ENCODE measurements around the gene PRUNE1.

Gene PRUNE1

DNA sequence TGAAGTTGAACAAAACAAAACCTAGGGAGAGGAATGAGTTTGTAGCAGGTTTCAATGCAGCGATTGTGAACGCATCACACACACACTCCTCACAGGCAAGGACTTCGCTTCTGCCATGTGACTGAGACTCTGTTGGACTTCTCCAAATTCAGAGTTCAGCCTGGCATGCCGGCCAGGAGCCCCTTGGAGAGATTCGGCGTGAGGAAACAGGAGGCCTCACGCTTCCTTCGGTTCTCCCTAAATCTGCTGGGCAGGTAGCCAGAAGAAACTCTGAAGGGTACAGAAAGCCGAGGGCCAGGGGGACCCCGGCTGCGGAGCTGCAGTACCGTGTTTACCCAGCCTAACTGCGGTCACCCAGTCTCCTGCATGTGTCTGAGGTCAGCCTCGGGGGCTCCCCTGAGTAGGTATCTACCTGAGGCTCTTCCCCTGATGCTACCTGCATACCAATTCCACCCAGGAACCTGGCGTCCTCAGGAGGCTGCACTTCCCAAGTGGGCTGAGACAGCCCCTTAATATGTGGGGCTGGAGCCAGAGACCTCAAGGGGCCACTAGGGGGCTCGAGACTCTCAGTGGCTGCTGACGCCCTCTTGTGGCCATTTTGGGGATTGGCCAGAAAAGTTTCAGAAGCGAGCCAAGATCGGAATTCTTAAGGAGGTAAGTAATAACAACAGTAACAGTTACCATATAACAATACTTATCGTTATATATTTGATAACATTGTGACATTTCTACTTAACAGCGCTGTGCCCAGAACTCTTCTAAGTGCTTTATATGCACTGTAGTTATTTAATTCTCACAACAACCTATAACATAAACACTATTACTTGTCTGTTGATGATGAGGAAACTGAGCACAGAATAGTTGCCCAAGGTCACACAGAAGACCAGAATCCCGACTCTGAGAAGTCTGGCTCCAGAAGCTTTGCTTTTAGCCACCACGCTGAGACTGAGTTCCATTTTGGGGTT, 28.9 kb upstream of the PRUNE1 start:
- DNase-seq: peak; percentile 62

DNA sequence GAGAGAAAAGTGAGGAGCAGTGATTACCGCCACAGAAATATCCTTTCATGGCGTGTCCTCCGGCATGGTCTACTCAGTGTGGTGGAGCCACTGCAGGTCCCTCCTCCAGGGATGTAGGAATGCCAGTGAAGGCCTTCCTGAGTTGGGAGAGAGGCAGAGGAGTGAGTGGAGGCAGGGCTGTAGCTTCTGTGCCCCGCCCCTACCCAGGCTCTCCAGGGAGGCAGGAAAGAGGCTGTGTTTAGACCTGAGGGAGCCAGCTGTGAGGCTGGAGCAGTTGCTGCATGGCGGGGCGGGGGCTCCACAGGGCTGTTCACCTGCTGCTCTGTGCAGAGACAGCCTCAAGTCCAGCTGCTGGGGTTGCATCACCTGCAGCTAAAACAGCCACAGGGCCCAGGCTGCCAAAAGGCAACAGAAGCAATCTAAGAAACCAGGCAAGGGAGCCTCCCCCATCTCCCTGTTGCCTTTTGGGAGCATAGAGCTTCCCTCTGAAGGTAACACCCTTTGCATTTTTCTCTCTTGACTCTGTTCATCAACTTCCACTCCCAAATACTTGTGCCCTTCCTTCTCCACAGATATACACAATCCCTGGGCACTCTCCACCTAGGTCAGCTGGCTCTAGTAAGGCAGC, 27.0 kb upstream of the PRUNE1 start:
- DNase-seq: peak; percentile 93

DNA sequence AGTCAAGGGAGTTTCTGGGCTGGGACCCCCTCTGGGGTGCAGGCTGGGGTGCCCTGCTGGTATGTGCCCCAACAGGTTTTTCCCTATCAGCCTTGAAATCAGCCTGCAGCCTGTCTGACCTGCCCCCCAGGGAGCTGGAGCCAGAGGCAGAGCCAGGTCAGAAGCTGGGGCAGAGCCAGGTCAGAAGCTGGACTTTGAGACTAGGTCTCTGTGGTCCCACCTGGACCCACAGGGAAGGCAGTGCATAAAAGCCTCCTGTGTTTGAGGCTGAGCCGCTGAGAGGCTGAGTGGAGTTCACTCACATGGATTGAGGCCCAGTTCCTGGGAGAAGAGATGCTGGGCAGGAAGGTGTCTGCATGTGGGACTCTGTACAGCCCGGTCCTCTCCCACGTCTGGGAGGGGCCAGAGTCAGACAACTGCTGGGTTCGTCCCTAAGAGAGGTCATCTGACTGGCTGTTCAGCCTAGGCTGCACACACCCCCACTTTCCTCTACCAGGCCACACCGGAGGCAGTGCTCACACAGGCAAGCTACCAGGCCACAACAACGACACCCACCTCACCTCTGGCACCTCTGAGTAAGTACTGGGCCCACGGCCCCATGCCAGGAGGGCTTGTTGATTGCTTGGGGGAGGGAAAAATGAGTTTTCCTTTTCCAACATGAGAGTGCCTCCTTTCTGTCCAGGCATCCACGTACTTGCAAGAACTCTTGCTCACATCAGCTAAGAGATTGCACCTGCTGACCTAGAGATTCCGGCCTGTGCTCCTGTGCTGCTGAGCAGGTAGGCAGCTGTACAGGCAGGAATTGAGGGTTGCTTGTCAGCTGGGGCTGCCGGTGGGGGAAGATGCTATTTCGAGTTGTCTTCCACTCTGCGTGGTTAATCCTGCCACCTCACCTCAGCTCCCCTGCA, 26.2 kb upstream of the PRUNE1 start, which contains the start of gene ANXA9:
ANXA9 (plus strand) TSS at position 488 of the 908 bp plus-strand sequence. CDS start 814 bp downstream, outside the sequence.
- DNase-seq: peak; percentile 62

DNA sequence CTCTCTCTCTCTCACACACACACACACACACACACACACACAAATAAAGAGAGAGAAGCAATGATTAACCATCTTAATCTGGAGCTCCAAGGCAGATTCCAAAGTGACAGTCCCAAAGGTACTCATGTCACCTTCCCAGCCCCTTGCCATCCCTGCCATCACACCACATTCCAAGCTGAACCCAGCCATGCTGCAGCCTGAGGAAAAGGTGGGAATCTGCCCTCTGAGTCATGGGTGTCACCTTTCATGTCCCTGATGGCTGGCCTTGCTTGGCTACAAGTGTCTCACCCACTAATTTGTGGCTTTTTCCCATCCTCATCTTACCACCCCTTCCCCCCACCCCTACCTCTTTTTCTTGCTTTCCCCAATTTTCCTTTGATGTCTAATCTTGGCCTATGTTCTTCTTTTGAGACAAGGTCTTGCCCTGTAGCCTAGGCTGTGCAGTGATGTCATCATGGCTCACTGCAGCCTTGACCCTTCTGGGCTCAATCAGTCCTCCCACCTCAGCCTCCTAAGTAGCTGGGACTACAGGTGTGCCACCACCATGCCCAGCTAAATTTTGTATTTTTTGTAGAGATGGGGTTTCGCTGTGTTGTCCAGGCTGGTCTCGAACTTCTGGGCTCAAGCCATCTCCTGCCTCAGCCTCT, 22.9 kb upstream of the PRUNE1 start:
- no peak for DNase-seq

DNA sequence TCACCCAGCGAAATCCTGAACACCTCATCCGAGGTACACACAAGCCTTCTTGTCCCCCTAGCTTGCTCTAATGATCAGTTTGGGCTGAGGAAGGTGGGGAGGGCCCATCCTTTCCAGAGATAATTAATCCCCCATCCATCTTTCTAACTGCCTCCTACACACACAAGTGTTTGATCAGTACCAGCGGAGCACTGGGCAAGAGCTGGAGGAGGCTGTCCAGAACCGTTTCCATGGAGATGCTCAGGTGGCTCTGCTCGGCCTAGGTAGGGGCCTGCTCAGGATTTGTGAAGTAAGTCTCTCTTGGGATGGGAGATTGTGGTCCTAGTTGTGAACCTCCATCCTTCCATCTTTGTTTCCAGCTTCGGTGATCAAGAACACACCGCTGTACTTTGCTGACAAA, 20.3 kb upstream of the PRUNE1 start:
- DNase-seq: peak; percentile 87

DNA sequence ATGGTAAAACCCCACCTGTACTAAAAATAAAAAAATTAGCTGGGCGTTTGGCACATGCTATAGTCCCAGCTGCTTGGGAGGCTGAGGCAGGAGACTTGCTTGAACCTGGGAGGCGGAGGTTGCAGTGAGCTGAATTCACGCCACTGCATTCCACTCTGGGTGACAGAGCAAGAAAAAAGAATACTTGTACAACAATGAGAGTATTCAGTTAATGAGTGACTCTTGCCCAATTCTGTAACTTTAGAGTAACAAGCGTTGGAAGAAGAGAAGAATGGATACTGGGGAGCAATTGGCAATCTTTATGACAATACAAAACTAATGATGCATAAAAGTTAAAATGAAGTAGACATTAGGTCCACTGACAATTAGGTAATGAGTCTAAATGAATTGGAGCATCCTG, 15.6 kb upstream of the PRUNE1 start:
- no peak for DNase-seq

DNA sequence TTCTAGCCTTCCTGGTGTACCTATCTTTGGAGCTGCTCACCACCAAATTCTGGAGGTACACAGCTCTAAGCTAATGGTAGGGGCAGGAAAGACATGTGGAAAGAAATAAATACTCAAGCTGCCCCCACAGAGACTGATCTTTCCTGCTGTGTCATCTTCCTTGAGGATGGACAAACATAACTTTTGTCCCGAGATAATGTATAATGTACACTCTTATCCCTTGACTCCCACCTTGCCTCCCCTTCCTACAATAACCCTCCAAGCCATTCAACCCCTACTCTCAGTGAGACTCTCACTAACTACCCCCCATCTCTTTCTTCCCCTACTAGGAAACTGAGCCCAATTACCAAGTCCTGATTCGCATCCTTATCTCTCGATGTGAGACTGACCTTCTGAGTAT, 14.0 kb upstream of the PRUNE1 start:
- no peak for DNase-seq

DNA sequence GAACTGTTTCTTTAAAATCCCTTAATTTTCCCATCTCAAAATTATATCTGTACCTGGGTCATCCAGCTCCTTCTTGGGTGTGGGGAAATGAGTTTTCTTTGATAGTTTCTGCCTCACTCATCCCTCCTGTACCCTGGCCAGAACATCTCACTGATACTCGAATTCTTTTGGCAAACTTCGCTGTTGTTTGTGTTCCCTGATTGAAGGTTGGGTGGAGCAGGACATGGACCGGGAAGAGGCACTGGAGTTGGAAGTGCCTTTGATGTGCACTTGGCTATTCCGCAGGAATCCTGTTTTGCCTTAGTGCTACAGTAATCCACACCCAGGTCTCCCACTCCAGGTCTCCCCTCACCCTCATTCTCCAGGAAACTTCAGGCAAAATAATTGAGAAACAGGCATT, 12.8 kb upstream of the PRUNE1 start:
- DNase-seq: no peak

DNA sequence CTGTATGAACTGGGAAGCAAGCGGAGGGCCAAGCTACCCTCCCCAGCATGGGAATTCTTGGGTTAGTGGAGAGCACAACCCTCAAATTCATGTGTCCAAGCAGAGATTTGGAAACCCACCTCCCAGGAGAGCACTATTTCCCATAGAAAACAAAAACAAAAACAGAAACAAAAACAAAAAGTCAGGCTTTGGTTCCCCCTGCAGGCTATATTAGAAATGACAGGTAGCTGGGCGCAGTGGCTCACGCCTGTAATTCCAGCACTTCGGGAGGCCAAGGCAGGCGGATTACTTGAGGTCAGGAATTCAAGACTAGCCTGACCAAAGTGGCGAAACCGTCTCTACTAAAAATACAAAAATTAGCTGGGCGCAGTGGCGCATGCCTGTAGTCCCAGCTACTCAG, 12.4 kb upstream of the PRUNE1 start:
- DNase-seq: no peak

DNA sequence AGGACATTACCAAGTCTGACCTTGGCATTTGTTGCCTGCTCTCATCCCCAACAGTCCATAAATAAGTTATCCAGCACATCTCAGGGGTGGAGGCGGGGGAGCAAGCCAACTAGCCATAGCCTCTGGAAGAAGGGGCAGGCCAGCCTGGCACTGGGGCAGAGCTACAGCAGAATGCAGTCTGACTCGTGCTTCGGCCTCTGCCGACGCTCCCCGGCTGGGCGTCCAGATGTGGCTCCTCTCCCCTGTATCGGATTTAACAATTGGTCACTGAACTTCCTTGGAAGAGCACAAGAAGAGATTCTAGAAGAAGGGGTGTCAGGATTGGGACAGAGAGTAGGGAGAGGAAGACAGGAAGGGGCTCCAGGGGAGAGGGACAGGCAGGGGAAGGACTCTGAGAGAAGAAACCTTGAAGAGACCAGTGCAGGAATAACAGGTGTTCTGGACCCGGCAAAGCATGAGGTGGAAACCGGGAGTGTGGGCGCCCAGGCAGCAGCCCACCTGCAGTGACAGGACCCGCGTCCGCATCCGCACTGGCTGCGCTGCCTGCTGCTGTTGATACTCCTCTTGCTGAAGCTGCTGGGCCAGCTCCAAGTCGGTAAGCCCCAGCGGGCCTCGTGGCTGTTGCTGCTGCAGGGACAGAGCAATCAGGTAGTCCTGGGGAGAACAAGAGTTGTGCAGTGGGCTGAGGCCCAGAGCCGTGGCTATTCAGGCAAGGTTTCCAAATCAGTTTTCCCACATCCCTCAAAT, 10.9 kb upstream of the PRUNE1 start:
- DNase-seq: no peak

DNA sequence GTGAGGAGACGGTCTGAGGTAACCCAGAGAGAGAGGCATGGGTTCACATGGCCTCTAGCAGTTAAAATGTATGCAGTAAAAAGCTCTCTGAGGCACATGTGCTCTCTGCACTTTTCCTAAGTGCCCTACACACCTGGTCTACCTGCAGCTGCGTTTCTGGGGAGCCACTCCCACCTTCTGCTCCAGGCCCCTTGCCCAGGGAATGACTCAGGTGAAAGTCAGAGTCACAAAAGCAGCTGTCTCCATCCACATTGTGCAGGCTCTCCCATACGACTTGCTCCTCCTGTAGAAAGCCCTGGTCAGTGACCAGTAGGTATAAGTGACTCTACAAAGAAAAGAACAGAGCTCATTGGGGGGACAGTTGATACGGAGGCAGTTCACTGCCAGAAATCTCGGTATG, 10.3 kb upstream of the PRUNE1 start:
- no peak for DNase-seq

DNA sequence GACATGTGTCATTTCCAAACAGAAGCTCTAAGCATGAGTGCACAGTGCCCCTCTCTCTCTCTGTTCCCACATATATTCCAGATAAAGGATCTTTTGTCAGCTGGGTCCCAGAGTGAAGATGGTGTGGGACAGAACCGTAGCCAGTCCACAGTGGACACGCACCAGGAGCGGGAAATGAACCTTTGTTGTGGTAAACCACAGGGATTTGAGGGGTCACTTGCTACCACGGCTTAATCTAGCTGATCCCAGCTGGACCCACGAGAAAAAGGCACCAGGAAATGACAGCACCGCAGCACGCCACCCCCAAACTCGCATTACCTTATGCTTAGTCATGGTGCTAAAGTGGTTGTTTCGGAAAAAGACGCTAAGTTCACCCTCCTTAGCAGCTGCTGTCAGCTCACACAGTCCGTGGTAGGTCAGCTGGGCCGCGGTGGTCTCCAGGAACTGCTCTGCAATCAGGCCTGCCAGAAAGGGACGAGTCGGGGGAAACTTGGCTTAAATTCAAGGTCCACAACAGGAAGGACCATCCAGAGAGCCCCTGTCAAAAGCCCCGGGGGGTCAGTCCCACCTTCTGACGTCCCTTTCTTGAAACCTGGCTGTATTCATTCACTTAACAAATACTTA, 9.1 kb upstream of the PRUNE1 start:
- no peak for DNase-seq

DNA sequence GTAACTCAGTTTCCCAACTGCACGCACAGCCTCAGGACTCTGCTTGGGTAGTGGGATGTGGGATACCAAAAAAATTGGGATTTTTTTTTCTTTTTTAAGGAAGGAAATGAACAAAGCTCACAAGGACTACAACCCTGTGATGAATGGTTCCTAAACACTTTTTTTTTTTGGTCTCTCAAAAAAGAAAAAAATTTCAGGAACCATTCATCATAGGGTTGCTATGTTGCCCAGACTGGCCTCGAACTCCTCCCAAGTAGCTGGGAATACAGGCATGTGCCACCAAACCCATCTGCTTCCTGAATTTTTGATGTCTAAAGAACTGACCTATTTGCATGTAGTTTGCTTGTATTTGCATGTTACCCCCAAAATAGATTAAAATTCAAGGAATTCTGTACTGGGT, 8.3 kb upstream of the PRUNE1 start:
- no peak for DNase-seq

DNA sequence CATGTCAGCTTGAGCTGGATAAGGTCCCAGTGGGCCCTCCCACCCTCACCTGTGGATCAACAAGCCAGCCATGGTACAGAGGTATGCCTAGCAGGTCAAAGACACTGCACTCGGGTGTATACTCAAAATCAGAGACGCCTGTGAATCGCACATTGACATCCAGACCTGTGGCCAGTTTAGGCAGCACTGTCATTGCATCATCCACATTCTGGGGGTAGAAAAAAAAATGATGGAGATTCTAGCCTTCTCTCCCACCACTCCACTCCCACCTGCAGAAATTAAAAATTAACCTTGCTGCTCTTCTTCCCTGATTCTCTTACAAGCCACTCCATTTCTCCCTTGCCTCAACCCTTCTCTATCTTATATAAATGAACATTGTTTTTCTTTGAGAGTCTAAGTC, 7.8 kb upstream of the PRUNE1 start:
- no peak for DNase-seq

DNA sequence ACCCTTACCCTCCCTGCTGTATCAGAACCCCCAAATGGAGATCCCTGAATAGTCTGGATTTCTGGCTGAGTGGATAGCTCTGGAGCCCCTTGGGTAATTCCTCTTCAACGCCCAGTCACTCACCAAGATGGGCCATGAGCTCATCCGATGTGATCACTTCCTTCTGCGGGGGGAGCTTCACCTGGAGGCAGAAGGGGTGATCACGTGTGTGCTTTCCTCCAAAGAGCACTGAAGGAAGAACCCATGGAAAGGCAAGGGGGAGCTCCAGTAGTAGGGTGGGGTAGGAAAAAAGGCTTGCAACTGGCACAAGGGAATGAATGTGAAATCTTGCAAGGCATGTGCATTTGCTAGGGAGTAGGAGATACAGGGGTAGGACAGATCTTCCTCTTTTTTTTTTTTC, 6.6 kb upstream of the PRUNE1 start:
- DNase-seq: no peak

DNA sequence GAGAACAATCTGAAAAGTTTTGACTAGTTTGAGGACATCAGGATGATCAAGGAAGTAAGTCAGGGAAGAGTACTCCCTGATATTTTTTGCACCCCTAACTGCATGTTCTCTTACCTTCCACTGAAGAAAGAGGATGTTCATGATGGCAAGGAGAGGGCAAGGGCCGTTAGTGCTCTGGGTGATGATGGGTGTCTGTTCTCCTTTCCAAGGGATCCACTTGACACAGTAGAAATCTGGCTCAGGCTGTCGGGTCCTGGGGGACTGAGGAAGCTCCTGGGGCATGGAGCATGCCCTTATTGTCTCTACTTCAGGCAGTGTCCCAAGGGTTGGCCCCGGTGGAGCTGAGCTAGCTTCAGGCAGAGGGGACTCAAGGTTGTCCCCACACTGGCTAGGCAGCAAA, 6.2 kb upstream of the PRUNE1 start:
- DNase-seq: no peak

DNA sequence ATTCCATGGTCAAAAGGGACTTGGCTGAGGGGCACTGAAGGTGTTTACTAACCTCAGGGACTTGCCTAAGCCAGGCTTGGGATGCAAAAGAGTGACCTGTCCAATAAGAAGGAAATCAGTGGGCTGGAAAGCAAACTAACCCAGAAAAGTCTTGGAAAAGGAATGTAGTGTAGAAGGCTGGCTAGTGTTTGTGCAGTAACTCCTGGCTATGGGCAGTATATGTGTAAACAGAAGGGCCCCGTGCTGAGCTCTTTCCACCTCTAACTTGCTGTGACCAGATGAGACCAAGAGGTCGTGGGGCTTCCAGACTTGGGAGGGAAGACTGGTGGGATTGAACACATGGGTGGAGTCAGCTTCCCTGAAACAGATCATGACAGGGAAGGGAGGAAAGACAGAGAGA, 5.6 kb upstream of the PRUNE1 start:
- DNase-seq: no peak

DNA sequence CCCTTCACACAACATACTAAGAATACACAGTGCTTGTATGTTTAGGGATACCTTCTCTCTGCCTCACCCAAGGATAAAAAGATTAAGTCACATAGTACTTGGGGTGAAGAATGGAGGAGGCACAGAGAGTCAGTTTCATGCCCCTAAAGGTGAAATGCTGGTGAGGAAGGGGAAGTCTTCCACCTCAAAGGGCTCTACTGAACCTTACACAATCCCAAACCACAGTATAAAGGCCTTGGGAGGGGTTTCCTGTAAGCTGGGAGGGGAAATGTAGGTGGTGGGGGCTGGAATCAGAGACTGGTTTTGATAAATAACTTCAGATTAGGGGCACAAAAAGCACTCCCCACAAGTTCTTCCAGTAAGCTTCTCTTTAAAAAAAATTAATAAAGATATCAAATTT, 5.1 kb upstream of the PRUNE1 start:
- no peak for DNase-seq

DNA sequence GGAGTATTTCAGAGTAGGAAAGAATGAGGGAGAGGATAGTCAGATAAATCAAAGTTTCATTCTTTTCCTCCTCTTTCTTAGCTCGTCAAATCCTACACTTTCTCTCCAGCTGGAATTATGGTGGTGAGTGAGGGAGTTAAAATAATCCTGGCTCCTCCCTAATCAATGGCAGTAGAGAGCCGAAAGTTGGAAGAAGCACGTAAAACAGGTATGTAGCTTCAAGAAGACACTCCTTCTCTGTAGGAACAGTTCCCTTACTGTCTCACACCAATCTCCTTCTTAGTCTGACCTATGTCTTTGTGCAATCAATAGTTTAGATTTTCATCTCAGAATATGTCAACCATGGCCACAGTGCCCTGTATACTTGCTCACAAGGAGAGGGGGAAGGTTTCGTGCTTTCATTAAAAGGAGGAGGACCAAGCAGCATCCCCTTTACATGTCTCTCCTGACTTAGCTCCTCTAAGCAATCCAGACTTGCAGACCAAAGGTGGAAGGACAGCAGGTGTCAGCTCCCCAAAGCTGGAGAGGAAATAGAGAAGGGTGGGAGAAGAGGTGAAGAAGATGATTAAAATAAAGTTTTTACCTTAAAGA, 2.4 kb upstream of the PRUNE1 start:
- no peak for DNase-seq

DNA sequence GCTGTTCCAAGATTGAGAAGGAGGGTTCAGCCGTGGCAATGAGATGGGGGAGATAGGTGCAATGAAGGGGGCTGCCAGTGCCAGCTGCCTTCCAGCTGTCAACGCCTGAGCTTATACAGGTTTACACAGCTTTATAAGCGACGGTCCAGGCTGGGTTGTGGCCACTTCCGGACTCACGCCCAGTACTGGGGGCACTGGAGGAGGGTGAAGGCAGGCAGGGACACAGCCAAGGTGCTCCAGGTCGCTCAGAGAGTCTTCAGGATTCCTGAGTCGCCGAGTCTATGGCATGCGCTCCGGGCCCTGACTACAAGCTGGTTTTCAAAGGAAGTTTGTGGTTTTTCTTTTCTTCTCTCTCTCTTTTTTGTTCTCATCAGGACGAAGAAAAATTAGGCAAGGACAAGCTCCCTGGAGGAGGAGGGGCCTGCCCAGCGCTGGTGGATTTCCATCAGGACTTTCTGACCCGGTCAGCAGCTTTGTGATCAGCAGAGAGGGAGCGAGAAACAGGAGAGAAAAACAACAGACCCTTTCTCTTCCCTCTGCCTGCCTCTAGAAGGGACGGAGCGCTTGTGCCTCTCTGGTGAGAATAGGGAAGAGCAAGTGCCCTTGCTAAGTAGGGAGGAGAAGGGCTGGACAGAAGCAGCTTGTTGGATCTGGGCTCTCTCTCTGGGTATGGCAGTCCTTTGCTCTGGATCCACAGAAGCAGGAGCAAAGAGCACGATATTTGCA, 1.8 kb upstream of the PRUNE1 start, which contains the start of gene MINDY1:
MINDY1 (minus strand) TSS at position 576 of the 726 bp plus-strand sequence. CDS start 4,285 bp downstream, outside the sequence.
- peak; percentile 89 for DNase-seq

All from NCI-H187 treated with DMSO at 0.1 percent for 48 hours (cell line).